K562 (cell line): Measurements from ENCODE around the gene STX11. TPM values are rescaled to one million over a fixed set of nuclear protein-coding genes. Genes with fewer than 3 reads are reported as not detected.

Source experiments
- ATAC-seq: fragments of 200-7000 bp; cut with Tn5 transposase; 3 replicates; pipeline ENCODE4 v1.9.1; 2020; ENCODE audit warnings: moderate library complexity
- BruUV-seq: library from RNA; stranded (reverse); fragments of 400-500 nt; replicated peaks from 2 replicates; lab custom pipeline; 2021; lab: Mats Ljungman, UMichigan
- CTCF ChIA-PET: fragments of 300-600 bp; formaldehyde crosslinking; extraction: SDS; loops from one replicate; lab custom pipeline; 2021; ENCODE audit warnings: low intra/inter-chr PET ratio; lab: Yijun Ruan, JAX
- POLR2A ChIA-PET: fragments of 300-600, 350-650 bp; sonication (Branson Sonifier 250); formaldehyde crosslinking; extraction: SDS; loops from one replicate; lab custom pipeline; 2021; ENCODE audit warnings: antibody characterized with exemption, inconsistent platforms; lab: Yijun Ruan, JAX
- DNase-seq, 4 experiments: peaks; one replicate each; pipeline versions ENCODE4 v3.0.0 to v3.0.0-alpha.2; 2011 to 2018; ENCODE audit warnings: low spot score in 3 of 4, mixed read lengths in 3 of 4; ENCODE audit errors: extremely low read depth in 1 of 4
- FAIRE-seq: peaks from 2 replicates; lab custom pipeline; 2011; peaks lifted over from hg19 to GRCh38; lab: Jason Lieb, UNC
- H2AFZ ChIP-seq: 2 replicates; pipeline ENCODE4 v1.6.0; 2011; ENCODE audit warnings: low read depth, low read length, control low read depth, inconsistent platforms
- H3K27ac ChIP-seq: fragments of 200-600 bp; 3 replicates; pipeline ENCODE4 v1.8.0; 2011; ENCODE audit warnings: low read depth, mild to moderate bottlenecking, control low read depth, inconsistent platforms, low read length, moderate library complexity, mixed read lengths; ENCODE audit errors: extremely low read depth
- H3K27me3 ChIP-seq, 2 experiments: fragments of 300-600 bp in 1 of 2; 2 replicates in 1 of 2; 3 replicates in 1 of 2; pipeline versions ENCODE4 v1.6.0 to v1.8.0; 2011; ENCODE audit warnings: inconsistent platforms in 2 of 2, low read length in 2 of 2, mild to moderate bottlenecking in 1 of 2, mixed read lengths in 1 of 2, moderate library complexity in 1 of 2; ENCODE audit not compliant: control insufficient read depth in 2 of 2, insufficient read depth in 2 of 2
- H3K36me3 ChIP-seq: fragments of 300-600 bp; 3 replicates; pipeline ENCODE4 v1.8.0; 2011; ENCODE audit warnings: mild to moderate bottlenecking, low read length, inconsistent platforms; ENCODE audit not compliant: control insufficient read depth, insufficient read depth
- H3K4me1 ChIP-seq, 2 experiments: fragments of 200-600 bp in 1 of 2; replicated peaks in 1 of 2; 2 replicates in 1 of 2; 3 replicates in 1 of 2; pipeline versions ENCODE4 v1.5.1 to v1.8.0; 2011; ENCODE audit warnings: inconsistent platforms in 2 of 2, low read length in 2 of 2, mild to moderate bottlenecking in 1 of 2, mixed read lengths in 1 of 2, moderate library complexity in 1 of 2; ENCODE audit not compliant: control insufficient read depth in 2 of 2, insufficient read depth in 2 of 2
- H3K4me2 ChIP-seq: 2 replicates; pipeline ENCODE4 v1.6.1; 2011; ENCODE audit warnings: low read length, control low read depth, inconsistent platforms, mixed read lengths; ENCODE audit not compliant: insufficient read depth
- H3K4me3 ChIP-seq: fragments of 200-600 bp; sonication (generic), shearing (Covaris generic); 2 replicates; pipeline ENCODE4 v1.5.1; 2016; ENCODE audit warnings: control low read depth, inconsistent platforms
- H3K79me2 ChIP-seq: fragments of 200-600 bp; 3 replicates; pipeline ENCODE4 v1.8.0; 2011; ENCODE audit warnings: low read length, inconsistent platforms; ENCODE audit not compliant: control insufficient read depth, insufficient read depth
- H3K9ac ChIP-seq, 2 experiments: 2 replicates each; pipeline versions ENCODE4 v1.6.0 to v1.6.1; 2011; ENCODE audit warnings: low read depth in 2 of 2, low read length in 2 of 2, control low read depth in 1 of 2, inconsistent platforms in 1 of 2, mild to moderate bottlenecking in 1 of 2, mixed read lengths in 1 of 2; ENCODE audit not compliant: insufficient read depth in 1 of 2
- H3K9me1 ChIP-seq: one replicate; pipeline ENCODE4 v1.6.0; 2011; ENCODE audit warnings: inconsistent platforms, mild to moderate bottlenecking, low read length, moderate library complexity; ENCODE audit not compliant: control insufficient read depth, insufficient read depth
- H3K9me3 ChIP-seq: replicated peaks from 2 replicates; pipeline ENCODE4 v1.5.1; 2011; ENCODE audit warnings: low read depth, low read length, inconsistent platforms; ENCODE audit not compliant: control insufficient read depth, insufficient read depth
- H4K20me1 ChIP-seq: replicated peaks from 2 replicates; pipeline ENCODE4 v1.6.1; 2011; ENCODE audit warnings: low read length, inconsistent platforms, mixed read lengths; ENCODE audit not compliant: control insufficient read depth, insufficient read depth
- HDAC3 ChIP-seq: fragments of 450-650 bp; IDR thresholded peaks from 2 replicates; pipeline ENCODE4 v1.6.1; 2018; ENCODE audit warnings: borderline replicate concordance, mild to moderate bottlenecking, moderate library complexity; ENCODE audit not compliant: partially characterized antibody
- MTA3 ChIP-seq: fragments of 450-650 bp; formaldehyde crosslinking; IDR thresholded peaks from 2 replicates; pipeline ENCODE4 v1.6.1; 2017; ENCODE audit warnings: mild to moderate bottlenecking, borderline replicate concordance
- NCOA4 ChIP-seq: fragments of 450-650 bp; IDR thresholded peaks from 2 replicates; pipeline ENCODE4 v1.6.1; 2018; ENCODE audit warnings: mild to moderate bottlenecking; ENCODE audit not compliant: partially characterized antibody
- RNF2 ChIP-seq: sonication (generic); IDR thresholded peaks from 2 replicates; pipeline ENCODE4 v1.6.1; 2016
- SAP30 ChIP-seq: fragments of 200-600 bp; sonication (generic); IDR thresholded peaks from 2 replicates; pipeline ENCODE4 v1.6.1; 2012; ENCODE audit warnings: borderline replicate concordance, low read depth, mild to moderate bottlenecking, moderate library complexity, low read length, control low read depth, inconsistent platforms; ENCODE audit not compliant: insufficient read depth, poor library complexity, severe bottlenecking
- STAT5A ChIP-seq: IDR thresholded peaks from 2 replicates; pipeline ENCODE4 v1.6.1; 2012; ENCODE audit warnings: low read length, inconsistent platforms, borderline replicate concordance
- TCF3 ChIP-seq: sonication (generic); formaldehyde crosslinking; IDR thresholded peaks from 2 replicates; pipeline ENCODE4 v1.4.0; 2020; ENCODE audit warnings: mild to moderate bottlenecking, missing genetic modification reagents
- TEAD2 ChIP-seq: fragments of 450-650 bp; IDR thresholded peaks from 2 replicates; pipeline ENCODE4 v1.6.1; 2016; ENCODE audit warnings: missing genetic modification characterization, control low read depth, missing compliant biosample characterization
- TEAD4 ChIP-seq, 2 experiments: sonication (generic) in 1 of 2; formaldehyde crosslinking in 1 of 2; IDR thresholded peaks; 2 replicates each; pipeline versions ENCODE4 v1.6.1 to v1.8.0; 2012 to 2022; ENCODE audit warnings: borderline replicate concordance in 1 of 2, inconsistent platforms in 1 of 2, low read length in 1 of 2, mild to moderate bottlenecking in 1 of 2, missing genetic modification reagents in 1 of 2
- ZNF146 ChIP-seq: IDR thresholded peaks from one replicate; pipeline ENCODE4 v1.6.1; 2018; ENCODE audit warnings: missing compliant biosample characterization; ENCODE audit not compliant: unreplicated experiment
- ZNF347 ChIP-seq: fragments of 450-650 bp; formaldehyde crosslinking; IDR thresholded peaks from 2 replicates; pipeline ENCODE4 v1.4.0; 2020; ENCODE audit warnings: low read depth, mild to moderate bottlenecking, moderate library complexity
- ZNF561 ChIP-seq: fragments of 450-650 bp; formaldehyde crosslinking; conservative IDR thresholded peaks from 2 replicates; pipeline ENCODE4 v1.4.0; 2020; ENCODE audit warnings: mild to moderate bottlenecking, moderate library complexity
- ZNF696 ChIP-seq: fragments of 250-450 bp; sonication (Bioruptor Pico); conservative IDR thresholded peaks from 2 replicates; pipeline ENCODE4 v1.4.0; 2020; ENCODE audit warnings: mild to moderate bottlenecking, moderate library complexity
- ZNF699 ChIP-seq: fragments of 250-450 bp; sonication (Bioruptor Pico); IDR thresholded peaks from 2 replicates; pipeline ENCODE4 v1.8.0; 2021; ENCODE audit warnings: mild to moderate bottlenecking, moderate library complexity; ENCODE audit not compliant: insufficient replicate concordance
- WGBS: fragments of 100-300 bp; shearing (Covaris generic); methylation state at CpG from one replicate; pipeline ENCODE4 v1.1.6; 2016; ENCODE audit warnings: low coverage, mixed read lengths; ENCODE audit not compliant: insufficient coverage; ENCODE audit errors: missing lambda C conversion rate; 5-methylcytosine and 5-hydroxymethylcytosine counted together
- in situ Hi-C: fragments of 300-500 bp; cut with MboI; formaldehyde crosslinking; loops from 4 replicates; pipeline ENCODE4 v1.15.0; 2018; ENCODE audit warnings: inconsistent platforms, mixed read lengths
- intact Hi-C: fragments of 100-400 bp; cut with micrococcal nuclease; formaldehyde crosslinking; loops from 2 replicates; pipeline ENCODE4 v1.14.2; 2022
- polyA plus RNA-seq, 8 experiments: library from polyadenylated mRNA; depleted of rRNA in 4 of 8; stranded (reverse) in 5 of 8; unstranded in 3 of 8; fragments of >200 nt; fragmentation: Nextera tagmentation in 2 of 8; fragmentation: Illumina TruSeq in 1 of 8; extraction: Ambion mirVana in 2 of 8; extraction: Trizol in 1 of 8; gene quantifications; 2 replicates each; pipeline versions ENCODE4 v1.2.1 to v1.2.3, GENCODE V29; 2011 to 2014; ENCODE audit warnings: inconsistent platforms in 1 of 8, missing spikeins in 1 of 8
- total RNA-seq, 7 experiments: library from RNA; depleted of rRNA in 6 of 7; stranded (reverse); fragments of >200 nt in 6 of 7; fragmentation: Illumina TruSeq in 2 of 7; extraction: Trizol in 2 of 7; gene quantifications; 2 replicates each; pipeline versions ENCODE4 v1.2.1 to v1.2.3, GENCODE V29; 2011 to 2021; ENCODE audit warnings: low replicate concordance in 1 of 7
- TF ChIP-seq, protein P1 (sequence below): sonication (generic); formaldehyde crosslinking; IDR thresholded peaks from 2 replicates; pipeline ENCODE4 v1.8.0; 2022; ENCODE audit warnings: mild to moderate bottlenecking, missing genetic modification reagents

The STX11 gene
- total and polyA plus RNA-seq, 9 of the 15 experiments (the other 6 are each of a cell fraction or from before 2014, with no cell fraction given) = 0.06 to 0.73 (median 0.40) TPM

GRCh38 chr6:144123836-144124235 is 26.5 kb upstream of the STX11 start (continued):
- peak; percentile 81 for TF ChIP-seq TCF3 (CRISPR knock-in tag)
- TF ChIP-seq, protein P1, sequence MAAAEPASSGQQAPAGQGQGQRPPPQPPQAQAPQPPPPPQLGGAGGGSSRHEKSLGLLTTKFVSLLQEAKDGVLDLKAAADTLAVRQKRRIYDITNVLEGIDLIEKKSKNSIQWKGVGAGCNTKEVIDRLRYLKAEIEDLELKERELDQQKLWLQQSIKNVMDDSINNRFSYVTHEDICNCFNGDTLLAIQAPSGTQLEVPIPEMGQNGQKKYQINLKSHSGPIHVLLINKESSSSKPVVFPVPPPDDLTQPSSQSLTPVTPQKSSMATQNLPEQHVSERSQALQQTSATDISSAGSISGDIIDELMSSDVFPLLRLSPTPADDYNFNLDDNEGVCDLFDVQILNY (CRISPR knock-in tag) = no peak
- peak; percentile 53; the same call in 1 of the 2 replicates for TF ChIP-seq TEAD4 (IDR thresholded peaks at IDR 0.05; ENCODE audit: low read length)
- no peak for TF ChIP-seq TEAD4 (CRISPR knock-in tag; IDR thresholded peaks at IDR 0.05; ENCODE audit: borderline replicate concordance)

DNA sequence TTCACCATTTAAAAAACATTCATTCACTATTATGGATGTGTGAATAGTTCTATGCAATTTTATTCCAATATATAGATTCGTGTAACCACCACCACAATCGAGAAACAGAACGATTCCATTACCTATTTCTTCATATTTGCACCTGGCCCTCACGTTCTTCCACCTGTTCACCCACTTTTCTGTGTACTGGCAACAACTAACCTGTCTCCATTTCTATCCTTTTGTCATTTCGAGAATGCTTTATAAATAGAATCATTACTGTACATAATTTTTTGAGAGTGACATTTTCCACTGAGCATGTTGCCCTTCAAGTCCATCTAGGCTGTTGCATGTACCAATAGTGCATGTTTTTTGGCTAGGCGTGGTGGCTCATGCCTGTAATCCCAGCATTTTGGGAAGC is 23.2 kb upstream of the STX11 start:
- DNase-seq = no peak
- TF ChIP-seq RNF2 (no peak), SAP30 (no peak), NCOA4 (no peak), MTA3 (no peak), ZNF347 (no peak), ZNF146 (CRISPR knock-in tag) (no peak), ZNF699 (CRISPR knock-in tag) (no peak), HDAC3 (no peak), ZNF696 (CRISPR knock-in tag) (no peak), STAT5A (no peak), ZNF561 (no peak), TEAD2 (tag) (no peak)
- Histone ChIP-seq H4K20me1 (no peaks in the 10 kb centered on the region), H3K4me3 (no peak overlapping the region), H3K9me3 (no peaks in the 10 kb centered on the region), H3K9ac (no peak overlapping the region), H2AFZ (no peak overlapping the region), H3K79me2 (no peaks in the 10 kb centered on the region), H3K27ac (no peak overlapping the region), H3K4me2 (no peak overlapping the region), H3K27me3 (no peaks in the 10 kb centered on the region; a peak in 1 of 5 replicates), H3K36me3 (no peaks in the 10 kb centered on the region), H3K4me1 (peaks cover 0 to 18% of the 10 kb centered on the region in 2 experiments; a peak in 3 of 5 replicates), H3K9me1 (no peaks in the 10 kb centered on the region)
- intact Hi-C loops = no loop called here
- ATAC-seq = no peak
- WGBS = 13% methylated on average over 6 of the region's 6 CpGs
- in situ Hi-C loops = no loop called here
- BruUV-seq = no TSS peak
- FAIRE-seq = no peak
- CTCF ChIA-PET = no interaction called here
- POLR2A ChIA-PET = interaction anchor here (0.9 kb wide), 2 partner anchors 23 to 34 kb away, joined by 3 to 6 read pairs; partner anchors contain the start of gene STX11
